ENCODE data around the gene PIGV.
"Not testable (repeated sequence)": the region's sequence is repeated elsewhere in the genome, so short reads cannot be mapped to it uniquely, and the experiment has no call there.

The PIGV gene

DNA sequence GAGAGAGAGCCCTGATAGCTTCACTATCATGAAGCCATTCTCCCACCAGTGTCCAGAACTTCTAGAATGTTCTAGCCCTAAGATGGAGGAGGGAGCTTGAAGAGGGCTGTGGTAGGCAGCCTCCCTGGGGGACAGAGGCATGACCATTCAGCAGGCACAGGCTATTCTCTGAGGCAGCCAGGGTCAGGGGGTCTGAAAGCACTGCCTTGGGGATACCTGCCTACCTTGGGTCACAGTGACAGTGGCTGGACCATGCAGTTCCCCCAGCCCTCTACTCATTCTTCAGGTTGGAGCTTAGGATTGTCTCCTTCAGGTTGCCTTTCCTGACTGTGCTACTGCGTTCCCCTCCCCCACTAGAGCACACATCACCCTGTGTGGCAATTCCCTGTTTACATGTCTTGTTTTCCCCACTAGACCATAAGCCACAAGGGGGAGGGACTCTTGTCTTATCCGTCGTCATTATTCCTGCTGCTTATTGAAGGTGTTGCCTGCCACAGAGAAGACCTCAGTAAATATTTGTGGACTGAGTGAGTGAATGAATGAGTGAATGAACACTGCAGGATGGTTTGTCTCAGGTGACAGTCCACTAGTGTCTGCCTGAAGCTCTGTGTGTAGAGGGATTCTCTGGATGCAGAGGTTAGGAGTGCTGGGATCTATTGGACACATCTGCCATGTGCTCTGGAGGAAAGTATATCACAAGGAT, 43.9 kb downstream of the PIGV start:
- in situ Hi-C loops (cut with MboI; ENCODE audit: low sequenced_read_pairs) = no loop called here

DNA sequence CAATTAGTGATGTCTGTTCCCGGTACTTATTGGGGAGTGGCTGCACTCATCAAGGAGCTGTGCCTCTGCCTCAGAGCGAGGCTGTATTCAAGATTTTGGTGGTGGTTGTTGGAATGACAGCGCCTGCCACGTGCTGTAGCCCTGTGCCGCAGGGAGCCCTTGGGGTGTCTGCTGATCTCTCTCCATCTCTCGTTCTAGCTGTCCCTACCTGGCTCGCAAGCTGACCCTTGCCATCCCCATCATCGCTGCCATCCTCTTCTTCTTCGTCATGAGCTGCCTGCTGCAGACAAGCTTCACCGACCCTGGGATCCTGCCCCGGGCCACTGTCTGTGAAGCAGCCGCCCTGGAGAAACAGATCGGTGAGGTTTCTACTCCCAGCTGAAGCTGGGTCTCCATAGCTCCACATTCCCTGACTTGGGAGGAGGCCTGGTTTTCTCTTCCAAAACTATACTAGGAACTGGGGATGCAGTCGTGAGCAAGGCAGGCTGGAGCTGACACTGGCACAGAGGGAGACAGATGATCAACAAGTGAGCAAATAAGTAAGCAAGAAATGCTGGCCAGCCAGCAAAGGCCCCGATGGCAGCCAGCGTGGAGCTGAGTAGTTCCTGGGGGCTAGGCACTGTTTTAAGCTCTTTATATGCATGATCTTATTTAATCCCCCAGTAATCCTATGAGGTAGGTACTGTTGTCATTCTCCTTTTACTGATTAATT, 44.7 kb downstream of the PIGV start:
- in situ Hi-C loops (cut with MboI; ENCODE audit: low sequenced_read_pairs) = no loop called here

DNA sequence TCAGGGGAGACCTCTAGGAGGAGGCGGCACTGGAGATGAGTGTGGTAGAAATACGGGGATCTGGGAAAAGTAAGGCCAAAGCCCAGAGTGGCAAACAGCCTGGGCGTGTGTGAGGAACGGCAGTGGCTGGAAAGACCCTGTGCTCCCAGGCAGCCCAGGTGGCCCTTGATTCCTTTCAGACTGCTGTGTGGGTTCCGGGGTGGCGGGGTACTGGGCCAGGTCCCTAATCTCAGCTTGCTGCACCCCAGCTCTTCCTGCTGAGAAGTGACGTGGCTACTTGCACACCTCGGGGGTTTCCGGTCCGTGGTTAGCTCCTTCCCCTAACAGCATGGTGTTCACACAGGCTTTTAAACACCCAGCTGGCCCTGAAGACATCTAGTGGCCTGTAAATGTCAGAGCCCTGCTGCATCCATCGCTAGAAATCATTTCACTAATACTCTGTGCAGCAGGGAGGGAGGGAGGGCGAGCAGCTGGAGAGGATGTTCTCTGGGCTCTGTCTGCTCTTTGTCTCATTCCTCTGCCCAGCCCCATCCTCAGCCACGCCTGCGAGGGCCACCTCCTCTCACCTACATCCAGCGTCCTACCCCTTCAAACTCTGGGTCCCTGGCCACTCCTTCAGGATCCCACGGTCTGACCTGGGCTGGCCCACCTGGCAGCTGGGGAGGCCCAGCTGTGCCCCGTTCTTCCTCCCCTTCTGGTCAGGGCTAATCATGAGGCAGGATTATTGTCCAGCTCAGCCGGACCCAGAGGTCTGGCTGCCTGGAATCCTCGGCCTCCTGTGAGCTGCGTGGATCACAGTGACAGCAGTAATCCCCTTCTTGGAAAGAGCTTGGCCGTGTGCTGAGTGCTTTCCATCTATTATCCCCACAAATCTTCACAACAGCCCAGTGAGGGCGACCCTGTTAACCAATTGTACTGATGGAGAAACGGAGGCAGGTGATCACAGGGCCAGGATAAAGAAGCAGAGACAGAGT, 46.0 kb downstream of the PIGV start:
- in situ Hi-C loops (cut with MboI; ENCODE audit: low sequenced_read_pairs) = no loop called here

DNA sequence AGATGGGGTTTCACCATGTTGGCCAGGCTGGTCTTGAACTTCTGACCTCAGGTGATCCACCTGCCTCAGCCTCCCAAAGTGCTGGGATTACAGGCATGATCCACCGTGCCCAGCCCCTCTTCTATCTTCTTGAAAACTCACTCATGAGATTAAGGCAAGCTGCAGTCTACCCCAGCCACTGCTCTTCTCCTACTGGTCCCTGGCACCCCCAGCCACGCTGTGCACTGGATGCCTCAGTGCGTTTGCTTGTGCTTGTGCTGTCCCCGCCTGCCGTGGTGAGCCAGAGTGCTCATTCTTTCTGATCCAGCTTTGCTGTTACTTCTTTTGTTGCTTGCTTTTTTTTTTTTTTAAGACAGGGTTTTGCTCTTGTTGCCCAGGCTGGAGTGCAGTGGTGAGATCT, 49.9 kb downstream of the PIGV start:
- in situ Hi-C loops (cut with MboI; ENCODE audit: low sequenced_read_pairs) = not testable (repeated sequence)

DNA sequence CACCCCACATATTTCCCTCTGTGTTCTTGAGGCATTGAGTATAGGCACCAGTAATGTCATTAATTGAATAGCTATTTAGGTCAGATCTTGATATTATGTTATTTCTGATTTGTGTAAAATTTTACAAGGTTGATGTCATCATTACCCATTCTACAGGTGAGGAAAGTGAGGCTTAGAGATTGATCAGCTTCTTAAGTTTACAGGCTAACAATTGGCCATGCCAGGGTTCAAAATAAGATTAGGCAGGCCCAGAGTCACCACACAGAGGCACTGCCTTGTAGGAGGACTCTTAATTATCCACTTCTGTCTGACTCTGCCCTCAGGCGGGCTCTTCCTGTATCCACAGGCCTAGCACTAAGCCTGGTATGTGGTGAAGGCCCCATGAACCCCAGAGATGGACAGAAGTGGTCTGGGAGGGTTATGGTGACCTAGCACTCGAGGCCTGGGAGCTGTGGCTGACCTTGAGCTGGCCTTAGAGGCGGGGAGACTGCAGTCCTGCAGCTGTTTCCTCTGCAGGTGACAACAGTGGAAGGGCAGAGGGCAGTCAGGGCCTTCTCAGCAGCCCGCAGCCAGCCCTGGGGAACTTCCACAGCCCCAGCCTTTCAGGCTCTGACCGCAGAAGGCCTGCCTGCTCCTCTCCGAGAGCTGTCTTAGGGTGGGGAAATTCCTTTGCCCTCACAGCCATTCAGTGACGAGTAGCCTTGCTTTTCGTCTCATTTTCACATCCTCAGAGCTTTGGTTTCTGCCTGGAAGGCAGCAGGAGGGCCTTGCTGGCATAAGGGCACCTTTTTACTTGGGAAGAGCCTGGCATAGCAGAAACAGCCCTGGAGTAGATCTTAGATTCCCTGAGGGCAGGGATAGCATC, 51.0 kb downstream of the PIGV start:
- in situ Hi-C loops (cut with MboI; ENCODE audit: low sequenced_read_pairs) = no loop called here

DNA sequence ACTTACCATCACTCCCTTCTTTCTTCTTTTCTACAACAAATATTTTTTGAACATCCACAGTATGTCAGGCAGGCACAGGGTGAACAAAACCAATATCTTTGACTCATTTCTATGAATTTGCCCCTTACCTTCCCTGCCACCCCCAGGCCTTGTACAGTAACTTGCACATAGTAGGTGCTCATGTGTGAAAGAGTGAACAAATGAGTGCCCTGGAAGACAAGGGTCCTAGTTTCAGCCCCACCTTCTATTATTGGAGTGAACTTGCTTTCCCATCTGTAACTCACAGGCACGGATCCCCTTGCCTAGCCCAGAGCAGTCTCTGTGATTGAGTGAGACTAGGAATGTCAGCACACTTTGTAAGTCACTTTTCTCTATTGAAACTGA, 51.6 kb downstream of the PIGV start:
- in situ Hi-C loops (cut with MboI; ENCODE audit: low sequenced_read_pairs) = no loop called here

DNA sequence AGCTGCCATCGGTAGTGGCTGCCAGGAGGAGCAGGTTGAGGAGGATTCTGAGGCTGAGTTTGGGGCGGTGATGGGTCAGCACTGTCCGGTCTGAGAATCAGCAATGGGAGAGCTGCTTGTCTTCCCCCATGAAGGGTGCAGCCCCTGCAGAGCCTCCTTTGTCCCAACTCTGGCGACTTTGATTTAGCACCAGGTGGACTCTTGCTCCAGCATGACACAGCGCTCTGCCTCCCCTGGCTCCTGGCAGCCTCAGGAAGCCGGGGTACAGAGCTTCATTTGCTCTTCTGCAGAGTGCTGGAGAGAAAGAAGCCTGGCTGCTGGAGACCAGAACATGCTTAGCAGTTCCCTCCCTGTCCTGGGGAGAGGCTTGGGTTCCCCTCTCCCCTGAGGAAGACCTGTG, 52.0 kb downstream of the PIGV start:
- in situ Hi-C loops (cut with MboI; ENCODE audit: low sequenced_read_pairs) = no loop called here

DNA sequence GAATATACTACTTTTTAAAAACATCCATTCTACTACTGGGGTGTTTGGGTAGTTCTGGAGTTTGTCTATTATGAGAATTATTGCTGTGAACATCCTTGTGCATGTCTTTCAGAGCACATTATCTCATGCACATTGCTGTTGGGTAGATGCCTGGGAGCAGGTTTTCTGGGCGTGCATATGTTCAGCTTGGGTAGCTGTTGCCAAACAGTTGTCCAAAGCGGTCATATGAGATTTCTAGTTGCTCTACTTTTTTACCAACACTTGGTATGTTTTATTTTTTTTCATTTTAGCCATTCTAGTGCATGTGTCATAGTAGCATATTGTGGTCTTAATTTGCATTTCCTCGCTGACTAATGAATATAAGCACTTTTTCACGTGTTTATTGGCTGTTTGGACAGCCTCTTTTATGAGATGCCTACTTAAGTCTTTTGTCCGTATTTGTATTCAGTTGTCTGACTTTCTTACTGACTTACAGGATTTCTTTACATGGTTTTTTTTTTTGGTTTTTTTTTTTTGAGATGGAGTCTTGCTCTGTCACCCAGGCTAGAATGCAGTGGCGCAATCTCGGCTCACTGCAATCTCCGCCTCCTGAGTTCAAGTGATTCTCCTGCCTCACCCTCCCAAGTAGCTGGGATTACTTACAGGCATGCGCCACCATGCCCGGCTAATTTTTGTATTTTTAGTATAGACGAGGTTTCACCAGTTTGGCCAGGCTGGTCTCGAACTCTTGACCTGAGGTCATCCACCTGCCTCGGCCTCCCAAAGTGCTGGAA, 56.9 kb downstream of the PIGV start:
- in situ Hi-C loops (cut with MboI; ENCODE audit: low sequenced_read_pairs) = no loop called here

DNA sequence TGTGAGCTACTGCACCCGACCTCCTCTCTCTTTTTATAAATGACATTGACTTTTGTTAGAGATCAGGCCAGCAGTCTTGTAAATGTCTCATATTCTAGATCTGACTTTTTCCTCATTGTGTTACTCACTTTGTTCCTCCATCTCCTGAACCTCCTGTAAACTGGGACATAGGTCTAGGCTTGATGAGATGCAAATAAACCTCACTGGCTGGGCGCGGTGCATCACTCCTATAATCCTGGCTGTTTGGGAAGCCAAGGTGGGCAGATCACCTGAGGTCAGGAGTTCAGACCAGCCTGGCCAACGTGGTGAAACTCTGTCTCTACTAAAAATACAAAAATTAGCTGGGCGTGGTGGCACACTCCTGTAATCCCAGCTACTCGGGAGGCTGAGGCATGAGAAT, 60.1 kb downstream of the PIGV start:
- in situ Hi-C loops (cut with MboI; ENCODE audit: low sequenced_read_pairs) = not testable (repeated sequence)
